HG03571 (cell line): ENCODE data around the gene OLFM3.

Experiments used
- ATAC-seq: cut with Tn5 transposase; IDR thresholded peaks from one replicate; pipeline ENCODE4 v1.9.1; 2021; ENCODE audit not compliant: unreplicated experiment

The OLFM3 gene

DNA sequence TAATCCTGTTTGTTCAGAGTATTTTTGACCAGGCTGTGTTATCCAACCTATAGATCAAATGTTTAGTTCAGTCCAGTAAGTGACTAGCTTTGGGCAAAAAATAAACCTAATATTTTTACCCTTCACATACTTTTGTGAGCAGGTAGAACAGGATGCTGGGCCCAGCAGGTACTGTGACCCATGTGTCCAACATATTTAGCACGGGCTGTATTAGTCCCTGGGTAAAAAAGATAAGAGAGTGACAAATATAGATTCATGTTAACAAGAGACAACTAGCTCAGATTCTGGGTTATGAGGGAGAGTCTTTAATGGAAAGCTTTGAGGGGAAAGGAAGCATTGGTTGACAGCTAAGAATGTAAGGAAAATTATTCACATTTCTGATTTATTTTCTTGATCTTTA lies 43.1 kb downstream of the OLFM3 start:
- no peak for ATAC-seq

DNA sequence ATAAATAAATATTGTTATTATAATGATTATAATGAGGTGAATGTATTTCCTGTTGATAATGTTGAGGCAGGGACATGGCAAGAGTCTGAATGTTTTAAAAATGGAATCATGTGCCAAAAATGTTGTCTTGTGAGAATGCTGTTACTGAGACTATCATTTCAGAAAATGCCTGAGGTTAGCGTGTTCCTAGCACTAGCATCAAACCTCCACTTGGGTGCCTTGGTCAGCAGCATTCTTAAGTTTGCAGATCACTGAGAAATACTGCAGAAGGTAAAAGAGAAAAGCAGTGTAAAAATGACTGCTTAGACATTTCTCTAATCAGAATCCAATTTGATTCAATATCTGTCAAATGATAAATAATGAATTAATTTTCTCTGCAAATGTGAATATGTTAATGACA lies 50.8 kb downstream of the OLFM3 start:
- no peak for ATAC-seq

DNA sequence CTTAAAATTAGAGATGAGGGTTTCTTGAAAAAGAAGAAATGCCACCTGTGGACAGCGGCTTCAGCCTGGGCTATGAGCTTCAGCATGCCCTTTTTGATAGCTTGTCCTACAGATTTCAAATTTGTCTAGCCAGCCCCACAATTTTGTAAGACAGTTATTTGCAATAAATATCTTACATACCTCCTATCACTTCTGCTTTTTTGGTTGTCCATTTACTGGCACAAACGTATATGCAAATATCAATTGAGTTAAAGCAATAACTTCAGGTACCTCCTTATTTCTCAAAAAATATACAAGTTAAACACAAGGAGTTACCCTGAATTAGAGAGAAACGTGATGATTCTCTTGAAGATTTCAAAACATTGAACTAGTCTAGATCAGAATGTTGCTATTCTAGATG lies 53.5 kb downstream of the OLFM3 start:
- ATAC-seq = no peak

- ATAC-seq = no peak
Observed at GRCh38 chr1:101942516-101943193, 54.1 kb downstream of the OLFM3 start.

DNA sequence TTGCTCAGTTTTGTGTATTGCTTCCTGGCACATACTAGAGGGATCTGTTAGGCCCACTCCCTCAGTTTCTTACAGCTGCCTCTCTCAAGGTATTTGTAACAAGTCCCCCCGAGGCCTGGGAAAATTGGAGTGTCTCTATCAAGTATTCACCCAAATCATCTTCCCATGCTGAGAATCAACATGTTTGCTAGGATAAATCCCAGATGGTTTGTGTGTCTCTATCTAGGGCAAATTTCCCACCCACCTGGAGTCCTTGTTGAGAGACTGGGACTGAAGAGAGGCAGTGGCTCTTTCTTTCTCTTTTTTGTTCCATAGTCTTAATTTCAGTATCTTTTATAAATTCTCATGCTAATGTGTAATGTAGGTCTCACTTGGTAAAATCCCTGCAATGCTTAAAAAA lies 58.0 kb downstream of the OLFM3 start:
- no peak for ATAC-seq

- ATAC-seq = no peak
Observed at GRCh38 chr1:101929343-101929742, 67.4 kb downstream of the OLFM3 start.

GRCh38 chr1:101928829-101929228 lies 67.9 kb downstream of the OLFM3 start:
- no peak for ATAC-seq

DNA sequence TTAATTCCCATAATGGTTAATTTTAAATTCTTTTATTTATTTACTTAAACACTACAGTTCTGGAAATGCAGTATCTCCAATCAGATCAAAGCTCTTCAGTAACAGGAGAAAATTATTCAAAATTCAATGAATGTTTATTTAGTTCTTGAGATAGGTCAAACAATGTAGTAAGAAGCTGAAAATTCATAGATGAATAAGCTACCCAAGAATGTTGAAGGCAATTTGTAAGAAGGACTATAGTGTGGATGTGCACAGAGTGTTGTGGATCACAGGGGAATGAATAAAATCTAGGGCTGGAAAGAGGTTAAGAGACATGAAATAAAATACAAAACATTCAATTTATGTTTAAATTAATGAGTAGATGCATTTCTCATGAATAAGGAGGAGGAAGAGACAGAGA lies 72.0 kb downstream of the OLFM3 start:
- no peak for ATAC-seq

- ATAC-seq = no peak
Observed at GRCh38 chr1:101920577-101920976, 76.1 kb downstream of the OLFM3 start.

GRCh38 chr1:101918277-101918676 lies 78.4 kb downstream of the OLFM3 start:
- no peak for ATAC-seq

- no peak for ATAC-seq
Observed at GRCh38 chr1:101915597-101915996, 81.1 kb downstream of the OLFM3 start.

- ATAC-seq = no peak
Observed at GRCh38 chr1:101914473-101915242, 82.1 kb downstream of the OLFM3 start.

DNA sequence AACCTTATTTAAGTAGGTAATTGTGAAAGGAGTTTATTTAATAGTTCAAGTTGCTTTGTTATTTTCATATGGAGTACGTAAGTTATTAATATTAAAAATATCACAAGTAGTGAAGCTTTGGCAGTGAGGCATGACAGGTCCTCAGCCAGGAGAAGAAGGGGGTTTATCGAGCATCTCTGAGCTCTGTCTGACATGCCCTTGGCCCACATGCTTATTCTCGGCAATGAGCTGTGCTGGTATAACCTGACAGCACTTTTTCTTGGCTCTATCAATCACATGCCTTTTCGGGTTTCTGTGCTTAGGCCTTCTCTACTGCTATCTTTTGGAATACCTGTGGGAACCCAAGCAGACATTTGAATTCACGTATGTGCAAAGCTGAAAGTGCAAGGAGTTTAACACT lies 84.8 kb downstream of the OLFM3 start:
- no peak for ATAC-seq

DNA sequence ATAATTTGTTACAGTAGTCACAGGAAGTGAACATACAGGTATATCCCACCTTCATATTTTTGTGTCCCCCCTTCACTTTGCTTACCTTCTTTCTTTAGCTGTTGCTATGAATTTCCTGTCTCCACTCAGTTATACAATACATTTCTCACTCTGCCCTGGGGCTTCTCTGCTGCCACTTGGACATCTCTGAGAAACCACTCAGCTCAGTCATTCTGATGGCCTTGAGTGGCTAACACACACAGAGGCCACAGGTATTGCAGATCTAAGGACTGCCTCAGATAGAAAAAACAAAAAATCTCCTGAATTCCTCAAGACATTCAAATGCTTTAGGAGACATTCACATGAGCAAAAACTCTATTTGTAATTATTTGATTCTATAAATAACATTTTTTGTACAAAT lies 87.7 kb downstream of the OLFM3 start:
- ATAC-seq = no peak

- ATAC-seq = no peak
Observed at GRCh38 chr1:101907264-101907663, 89.5 kb downstream of the OLFM3 start.

- ATAC-seq = no peak
Observed at GRCh38 chr1:101905283-101905835, 91.4 kb downstream of the OLFM3 start.

- ATAC-seq = no peak
Observed at GRCh38 chr1:101902199-101902598, 94.5 kb downstream of the OLFM3 start.

GRCh38 chr1:101898137-101898536 lies 98.6 kb downstream of the OLFM3 start:
- ATAC-seq = no peak

- ATAC-seq = no peak
Observed at GRCh38 chr1:101884621-101885020, 112.1 kb downstream of the OLFM3 start.

DNA sequence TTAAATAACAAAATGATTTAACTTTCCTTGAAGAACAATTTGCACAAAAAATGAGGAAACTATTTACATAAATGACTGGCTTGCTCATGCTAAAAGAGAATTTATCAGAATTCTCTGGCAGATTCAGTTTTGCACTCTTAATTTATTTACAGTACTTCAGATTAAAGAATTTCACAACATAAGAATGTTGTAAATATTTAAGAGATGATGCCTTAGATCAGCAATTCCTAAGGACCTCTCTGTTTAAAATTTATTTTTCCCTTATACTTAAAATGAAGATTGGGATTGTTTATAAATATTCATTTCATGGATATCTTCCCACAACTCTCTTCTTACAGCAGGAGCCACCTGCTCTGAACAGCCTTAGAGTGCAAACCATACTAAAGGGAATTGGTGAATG lies 120.8 kb downstream of the OLFM3 start:
- ATAC-seq = no peak

GRCh38 chr1:101873672-101874071 lies 123.1 kb downstream of the OLFM3 start:
- no peak for ATAC-seq

- ATAC-seq = no peak
Observed at GRCh38 chr1:101859941-101860340, 136.8 kb downstream of the OLFM3 start.
